ENCODE data around the gene GPR155. TPM values are rescaled to one million over a fixed set of nuclear protein-coding genes. Genes with fewer than 3 reads are reported as not detected.

Gene GPR155
- total and polyA plus RNA-seq, 2 donors (not counting 1 experiment from before 2014, with no cell fraction given), result 4.2 to 17.6 TPM

DNA sequence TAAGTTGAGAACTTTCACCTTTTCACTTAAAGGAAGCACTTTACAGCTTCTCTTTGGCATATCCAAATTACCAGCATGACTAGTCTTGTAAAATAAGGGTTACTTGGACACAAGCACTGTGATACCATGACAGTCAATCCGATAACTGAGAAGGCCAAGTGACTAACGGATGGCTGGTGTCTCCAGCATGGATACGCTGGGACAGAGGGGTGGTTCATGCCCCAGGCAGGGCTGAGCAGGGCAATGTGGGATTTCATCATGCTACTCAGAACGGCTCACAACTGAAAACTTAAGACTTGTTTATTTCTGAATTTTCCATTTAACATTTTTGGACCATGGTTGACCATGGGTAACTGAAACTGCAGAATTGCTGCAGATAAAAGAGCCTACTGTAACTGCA is 43.1 kb upstream of the GPR155 start:
- no peak overlapping the region for H3K9ac ChIP-seq (ENCODE audit: low read length)
- peaks cover 1 to 9% (median 4%) of the 10 kb centered on the region in 3 donors for H3K9me3 ChIP-seq (ENCODE audit: control extremely low read depth in 1 of 3, control insufficient read depth in 2 of 3, insufficient read depth in 1 of 3, low read length in 2 of 3)
- no peaks in the 10 kb centered on the region for H3K79me2 ChIP-seq (ENCODE audit: control insufficient read depth, insufficient read depth, low read length)
- ChIA-PET CTCF (no interaction called here), POLR2A (no interaction called here)
- H2AFZ ChIP-seq (ENCODE audit: insufficient read depth, low read depth, low read length, poor library complexity, severe bottlenecking), result no peak overlapping the region
- ATAC-seq (ENCODE audit: low read depth) (no peak), DNase-seq (no peak)
- no peak overlapping the region for H3K27ac ChIP-seq (ENCODE audit: low read length in 2 of 2)
- no peak overlapping the region for H3K4me3 ChIP-seq (ENCODE audit: control extremely low read depth in 1 of 5, extremely low read depth in 1 of 5, insufficient read depth in 1 of 5, low read depth in 2 of 5, low read length in 4 of 5)
- H3K4me3 Mint-ChIP-seq, result no peak overlapping the region
- no peaks in the 10 kb centered on the region for H4K20me1 ChIP-seq (ENCODE audit: control insufficient read depth, insufficient read depth, low read length, poor library complexity, severe bottlenecking)
- no peak for TF ChIP-seq EZH2 (IDR thresholded peaks at IDR 0.05; ENCODE audit: borderline replicate concordance, insufficient read depth, low read depth, low read length, poor library complexity, severe bottlenecking)
- TF ChIP-seq, protein P1, sequence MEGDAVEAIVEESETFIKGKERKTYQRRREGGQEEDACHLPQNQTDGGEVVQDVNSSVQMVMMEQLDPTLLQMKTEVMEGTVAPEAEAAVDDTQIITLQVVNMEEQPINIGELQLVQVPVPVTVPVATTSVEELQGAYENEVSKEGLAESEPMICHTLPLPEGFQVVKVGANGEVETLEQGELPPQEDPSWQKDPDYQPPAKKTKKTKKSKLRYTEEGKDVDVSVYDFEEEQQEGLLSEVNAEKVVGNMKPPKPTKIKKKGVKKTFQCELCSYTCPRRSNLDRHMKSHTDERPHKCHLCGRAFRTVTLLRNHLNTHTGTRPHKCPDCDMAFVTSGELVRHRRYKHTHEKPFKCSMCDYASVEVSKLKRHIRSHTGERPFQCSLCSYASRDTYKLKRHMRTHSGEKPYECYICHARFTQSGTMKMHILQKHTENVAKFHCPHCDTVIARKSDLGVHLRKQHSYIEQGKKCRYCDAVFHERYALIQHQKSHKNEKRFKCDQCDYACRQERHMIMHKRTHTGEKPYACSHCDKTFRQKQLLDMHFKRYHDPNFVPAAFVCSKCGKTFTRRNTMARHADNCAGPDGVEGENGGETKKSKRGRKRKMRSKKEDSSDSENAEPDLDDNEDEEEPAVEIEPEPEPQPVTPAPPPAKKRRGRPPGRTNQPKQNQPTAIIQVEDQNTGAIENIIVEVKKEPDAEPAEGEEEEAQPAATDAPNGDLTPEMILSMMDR (IDR thresholded peaks at IDR 0.05), result no peak
- WGBS (ENCODE audit: insufficient coverage), result 88% methylated on average over 4 of the region's 4 CpGs
- no peaks in the 10 kb centered on the region for H3K4me1 ChIP-seq (ENCODE audit: control insufficient read depth in 2 of 2, insufficient read depth in 2 of 2, low read length in 2 of 2)
- no peak overlapping the region for H3K4me2 ChIP-seq (replicated peaks; ENCODE audit: low read depth, low read length, poor library complexity, severe bottlenecking)
- intact Hi-C loops (cut with micrococcal nuclease), result no loop called here
- no peak overlapping the region for H3K27ac Mint-ChIP-seq
- H3K27me3 ChIP-seq (replicated peaks in 1 of 4; ENCODE audit: control extremely low read depth in 1 of 4, control insufficient read depth in 3 of 4, insufficient read depth in 4 of 4, low read length in 3 of 4), result no peaks in the 10 kb centered on the region
- H3K36me3 ChIP-seq (replicated peaks in 1 of 2; ENCODE audit: control extremely low read depth in 1 of 2, control insufficient read depth in 1 of 2, extremely low read depth in 1 of 2, insufficient read depth in 2 of 2, low read length in 1 of 2), result no peaks in the 10 kb centered on the region
- H3K9me3 Mint-ChIP-seq (ENCODE audit: insufficient read depth), result peaks cover 5% of the 10 kb centered on the region
- peaks cover 9% of the 10 kb centered on the region for H3K27me3 Mint-ChIP-seq
- H3K4me1 Mint-ChIP-seq, result no peaks in the 10 kb centered on the region

- WGBS (ENCODE audit: insufficient coverage), result 100% methylated on average over 1 of the region's 3 CpGs
- Histone ChIP-seq H3K4me1 (ENCODE audit: control insufficient read depth in 2 of 2, insufficient read depth in 2 of 2, low read length in 2 of 2) (peaks cover 0 to 6% of the 10 kb centered on the region in 2 donors), H4K20me1 (ENCODE audit: control insufficient read depth, insufficient read depth, low read length, poor library complexity, severe bottlenecking) (no peaks in the 10 kb centered on the region), H2AFZ (ENCODE audit: insufficient read depth, low read depth, low read length, poor library complexity, severe bottlenecking) (no peak overlapping the region), H3K36me3 (replicated peaks in 1 of 2; ENCODE audit: control extremely low read depth in 1 of 2, control insufficient read depth in 1 of 2, extremely low read depth in 1 of 2, insufficient read depth in 2 of 2, low read length in 1 of 2) (no peaks in the 10 kb centered on the region), H3K4me3 (ENCODE audit: control extremely low read depth in 1 of 5, extremely low read depth in 1 of 5, insufficient read depth in 1 of 5, low read depth in 2 of 5, low read length in 4 of 5) (no peak overlapping the region), H3K79me2 (ENCODE audit: control insufficient read depth, insufficient read depth, low read length) (no peaks in the 10 kb centered on the region), H3K9me3 (ENCODE audit: control extremely low read depth in 1 of 3, control insufficient read depth in 2 of 3, insufficient read depth in 1 of 3, low read length in 2 of 3) (peaks cover 1 to 9% (median 4%) of the 10 kb centered on the region in 3 donors), H3K27me3 (replicated peaks in 1 of 4; ENCODE audit: control extremely low read depth in 1 of 4, control insufficient read depth in 3 of 4, insufficient read depth in 4 of 4, low read length in 3 of 4) (peaks cover 0 to 2% (median 0%) of the 10 kb centered on the region in 4 experiments), H3K9ac (ENCODE audit: low read length) (no peak overlapping the region), H3K4me2 (replicated peaks; ENCODE audit: low read depth, low read length, poor library complexity, severe bottlenecking) (no peak overlapping the region), H3K27ac (ENCODE audit: low read length in 2 of 2) (no peak overlapping the region)
- Mint-ChIP-seq H3K27ac (no peak overlapping the region), H3K4me1 (peaks cover 13% of the 10 kb centered on the region), H3K27me3 (peaks cover 9% of the 10 kb centered on the region), H3K9me3 (ENCODE audit: insufficient read depth) (peaks cover 5% of the 10 kb centered on the region), H3K4me3 (no peak overlapping the region)
- no peak for DNase-seq
- intact Hi-C loops (cut with micrococcal nuclease), result no loop called here
- POLR2A ChIA-PET, result no interaction called here
- TF ChIP-seq EZH2 (IDR thresholded peaks at IDR 0.05; ENCODE audit: borderline replicate concordance, insufficient read depth, low read depth, low read length, poor library complexity, severe bottlenecking), result no peak
- TF ChIP-seq, protein P1 (IDR thresholded peaks at IDR 0.05), result no peak
- CTCF ChIA-PET, result interaction anchor here (0.7 to 1.2 kb wide), 2 partner anchors 65 to 699 kb away, joined by 3 to 4 read pairs; no protein-coding TSS in a partner anchor
- ATAC-seq (ENCODE audit: low read depth), result no peak
Measured at GRCh38 chr2:174527959-174528358, 41.1 kb upstream of the GPR155 start.

Measured in B cell (primary cell).